B cell (primary cell): ENCODE measurements around the gene TIMM8B.

Experiments used
- EZH2 ChIP-seq: IDR thresholded peaks from 2 replicates; pipeline ENCODE4 v1.6.1; 2012; ENCODE audit warnings: borderline replicate concordance, low read depth, mild to moderate bottlenecking, moderate library complexity, low read length; ENCODE audit not compliant: insufficient read depth, poor library complexity, severe bottlenecking
- TF ChIP-seq, protein P1 (sequence below): fragments of 200-600 bp; IDR thresholded peaks from one replicate; pipeline ENCODE4 v1.8.0; 2022; ENCODE audit warnings: antibody characterized with exemption, mild to moderate bottlenecking

DNA sequence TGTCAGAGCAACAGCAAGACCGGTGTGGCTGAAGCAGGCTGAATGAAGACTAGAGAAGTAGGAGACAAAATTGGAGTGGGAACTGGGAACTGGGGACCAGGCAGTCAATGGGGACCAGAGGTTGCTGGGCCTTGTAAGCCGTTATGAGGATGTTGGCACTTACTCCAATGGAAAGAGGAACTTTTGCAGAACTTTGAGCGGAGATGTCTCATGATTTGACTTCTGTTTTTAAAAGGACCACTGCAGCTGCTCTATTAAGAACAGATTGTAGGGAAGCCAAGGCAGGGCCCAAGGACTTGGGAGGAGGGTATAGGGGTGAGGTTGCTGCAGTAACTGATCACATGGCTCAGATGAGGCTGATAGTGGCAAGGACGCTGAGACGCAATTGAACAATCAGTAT, 43.1 kb upstream of the TIMM8B start:
- TF ChIP-seq, protein P1, sequence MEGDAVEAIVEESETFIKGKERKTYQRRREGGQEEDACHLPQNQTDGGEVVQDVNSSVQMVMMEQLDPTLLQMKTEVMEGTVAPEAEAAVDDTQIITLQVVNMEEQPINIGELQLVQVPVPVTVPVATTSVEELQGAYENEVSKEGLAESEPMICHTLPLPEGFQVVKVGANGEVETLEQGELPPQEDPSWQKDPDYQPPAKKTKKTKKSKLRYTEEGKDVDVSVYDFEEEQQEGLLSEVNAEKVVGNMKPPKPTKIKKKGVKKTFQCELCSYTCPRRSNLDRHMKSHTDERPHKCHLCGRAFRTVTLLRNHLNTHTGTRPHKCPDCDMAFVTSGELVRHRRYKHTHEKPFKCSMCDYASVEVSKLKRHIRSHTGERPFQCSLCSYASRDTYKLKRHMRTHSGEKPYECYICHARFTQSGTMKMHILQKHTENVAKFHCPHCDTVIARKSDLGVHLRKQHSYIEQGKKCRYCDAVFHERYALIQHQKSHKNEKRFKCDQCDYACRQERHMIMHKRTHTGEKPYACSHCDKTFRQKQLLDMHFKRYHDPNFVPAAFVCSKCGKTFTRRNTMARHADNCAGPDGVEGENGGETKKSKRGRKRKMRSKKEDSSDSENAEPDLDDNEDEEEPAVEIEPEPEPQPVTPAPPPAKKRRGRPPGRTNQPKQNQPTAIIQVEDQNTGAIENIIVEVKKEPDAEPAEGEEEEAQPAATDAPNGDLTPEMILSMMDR: no peak
- no peak for TF ChIP-seq EZH2
